ENCODE measurements around the gene ITGB5.

Gene ITGB5

DNA sequence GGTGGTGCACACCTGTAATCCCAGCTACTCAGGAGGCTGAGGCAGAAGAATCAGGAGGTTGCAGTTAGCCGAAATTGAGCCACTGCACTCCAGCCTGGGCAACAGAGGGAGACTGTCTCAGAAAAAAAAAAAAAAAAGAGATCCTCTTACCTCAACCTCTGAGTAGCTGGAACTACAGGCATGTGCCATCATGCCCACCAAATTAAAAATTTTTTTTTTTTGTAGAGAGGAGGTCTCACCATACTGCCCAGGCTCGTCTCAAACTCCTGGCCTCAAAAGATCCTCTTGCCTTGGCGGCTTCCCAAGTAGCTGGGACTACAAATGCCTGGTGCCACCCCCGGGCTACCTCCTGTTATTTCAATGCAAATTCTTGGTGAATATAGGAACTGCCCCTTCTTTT is 155.4 kb downstream of the ITGB5 start:
- no peak for DNase-seq

DNA sequence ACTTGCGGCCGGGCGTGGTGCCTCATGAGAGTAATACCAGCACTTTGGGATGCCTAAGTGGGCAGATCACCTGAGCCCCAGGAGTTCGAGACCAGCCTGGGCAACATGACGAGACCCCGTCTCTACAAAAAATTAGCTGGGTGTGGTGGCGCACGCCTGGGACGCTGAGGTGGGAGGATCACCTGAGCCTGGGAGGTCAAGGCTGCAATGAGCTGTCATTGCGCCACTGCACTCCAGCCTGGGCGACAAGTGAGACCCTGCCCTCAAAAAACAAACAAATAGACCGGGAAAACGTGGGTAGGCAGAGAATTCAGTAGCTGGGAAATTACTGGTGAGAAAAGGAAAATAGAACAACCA is 156.2 kb downstream of the ITGB5 start:
- DNase-seq, result peak in 1 of 5 experiments; percentile 18

DNA sequence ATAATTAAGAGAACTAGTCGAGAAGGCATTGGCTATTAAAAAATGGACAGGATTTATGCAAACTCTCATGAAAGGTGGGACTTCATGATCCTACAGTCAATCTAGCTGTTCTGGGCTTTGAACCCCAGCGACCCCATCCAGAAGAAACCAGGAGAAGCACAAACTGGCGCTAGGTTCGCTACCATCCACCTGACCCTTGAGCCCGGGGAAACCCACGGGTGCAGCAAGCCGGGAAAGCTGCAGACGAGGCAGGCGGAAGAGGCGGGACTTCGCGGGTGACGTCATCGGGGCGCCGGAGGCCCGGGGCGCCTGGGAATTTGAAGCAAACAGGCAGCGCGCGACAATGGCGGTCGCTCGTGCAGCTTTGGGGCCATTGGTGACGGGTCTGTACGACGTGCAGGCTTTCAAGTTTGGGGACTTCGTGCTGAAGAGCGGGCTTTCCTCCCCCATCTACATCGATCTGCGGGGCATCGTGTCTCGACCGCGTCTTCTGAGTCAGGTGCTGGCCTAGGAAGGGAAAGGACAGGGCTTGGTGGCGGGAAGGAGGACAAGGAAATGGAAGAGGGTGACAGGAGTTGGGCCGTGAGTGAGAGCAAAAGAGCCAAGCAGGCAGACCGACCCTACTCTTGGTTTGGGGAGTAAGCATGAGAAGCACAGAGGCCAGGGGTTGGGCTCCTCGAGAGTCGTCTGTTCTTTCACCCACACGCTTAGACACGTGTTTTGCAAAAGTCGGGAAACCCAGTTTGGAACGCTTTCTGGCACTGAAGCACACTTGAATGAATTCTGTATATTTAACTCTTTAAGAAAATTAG is 156.8 kb downstream of the ITGB5 start, which contains the start of gene UMPS:
Gene UMPS (plus strand): TSS at position 324 of the 812 bp plus-strand sequence. CDS start 20 bp downstream, at position 344.
- DNase-seq, result peak; percentile 76 to 93 (median 89)

DNA sequence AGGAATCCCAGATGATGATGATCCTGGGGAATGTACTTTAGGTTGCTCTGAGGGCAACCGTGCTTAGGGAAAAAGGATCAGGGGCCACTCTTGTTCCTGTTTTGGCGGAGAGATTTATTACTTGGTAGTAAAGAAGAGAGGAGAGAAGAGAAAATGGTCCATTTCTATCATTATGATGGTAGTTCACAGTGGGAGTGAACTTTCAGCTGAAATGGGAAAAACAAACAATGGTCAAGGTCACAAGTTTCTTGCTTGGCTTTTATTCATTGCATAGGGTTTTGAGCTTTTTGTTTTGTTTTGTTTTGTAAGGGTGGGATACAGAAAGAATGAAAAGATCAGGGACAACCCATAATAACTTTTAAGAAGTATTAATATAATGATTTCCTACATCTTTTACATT is 164.6 kb downstream of the ITGB5 start:
- no peak for DNase-seq

DNA sequence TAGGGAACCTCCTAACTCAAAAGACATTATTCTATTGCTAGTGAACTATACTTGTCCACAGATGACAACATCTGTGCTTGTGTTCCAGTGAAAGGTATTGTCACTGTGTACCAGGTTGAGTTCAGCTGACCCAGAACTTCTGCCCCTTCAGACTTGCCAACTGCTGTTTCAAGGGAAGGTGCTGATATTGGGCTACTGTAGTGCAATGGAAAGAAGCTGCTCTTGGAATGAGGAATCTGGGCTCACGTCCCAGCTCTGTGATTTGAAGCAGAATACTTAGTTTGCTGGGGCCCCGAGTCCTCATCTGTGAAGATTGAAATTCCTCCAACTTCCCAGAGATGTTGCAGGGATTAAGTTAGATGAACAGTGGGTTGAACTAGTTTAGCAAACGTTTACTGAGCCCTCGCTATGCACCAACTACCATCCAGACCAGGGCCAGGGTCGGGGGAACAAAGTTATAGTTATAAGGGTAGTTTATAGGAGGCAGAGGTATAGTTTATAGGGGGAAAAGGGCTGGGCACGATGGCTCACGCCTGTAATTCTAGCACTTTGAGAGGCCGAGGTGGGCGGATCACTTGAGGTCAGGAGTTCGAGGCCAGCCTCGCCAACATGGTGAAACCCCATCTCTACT is 172.8 kb downstream of the ITGB5 start:
- no peak for DNase-seq

Measured in T-helper 2 cell (primary cell).